Keratinocyte (primary cell): ENCODE data around the gene USP19. TPM values are rescaled to one million over a fixed set of nuclear protein-coding genes. Genes with fewer than 3 reads are reported as not detected.

Experiments used
- DNase-seq: peaks from one replicate; pipeline ENCODE4 v3.0.0-alpha.2; 2011; ENCODE audit warnings: low read depth, missing footprints, low spot score
- FAIRE-seq: peaks from 2 replicates; lab custom pipeline; 2011; peaks lifted over from hg19 to GRCh38; lab: Jason Lieb, UNC
- H2AFZ ChIP-seq: 2 replicates; pipeline ENCODE4 v1.6.0; 2012; ENCODE audit warnings: low read length, control low read depth, inconsistent platforms; ENCODE audit not compliant: control insufficient read depth
- H3K27ac ChIP-seq: 2 replicates; pipeline ENCODE4 v1.5.1; 2011; ENCODE audit warnings: low read length; ENCODE audit not compliant: control insufficient read depth, insufficient read depth
- H3K27me3 ChIP-seq: 3 replicates; pipeline ENCODE4 v1.6.0; 2011; ENCODE audit warnings: low read length; ENCODE audit not compliant: control insufficient read depth, insufficient read depth; ENCODE audit errors: extremely low read depth
- H3K36me3 ChIP-seq, 2 experiments: 2 replicates in 1 of 2; 3 replicates in 1 of 2; pipeline ENCODE4 v1.5.1; 2011; ENCODE audit warnings: low read length in 2 of 2, mild to moderate bottlenecking in 1 of 2; ENCODE audit not compliant: control insufficient read depth in 2 of 2, insufficient read depth in 2 of 2; ENCODE audit errors: extremely low read depth in 1 of 2
- H3K4me1 ChIP-seq: 3 replicates; pipeline ENCODE4 v1.5.1; 2011; ENCODE audit warnings: low read length; ENCODE audit not compliant: control insufficient read depth, insufficient read depth; ENCODE audit errors: extremely low read depth
- H3K4me2 ChIP-seq: 3 replicates; pipeline ENCODE4 v1.6.0; 2011; ENCODE audit warnings: low read depth, low read length; ENCODE audit not compliant: control insufficient read depth, insufficient read depth; ENCODE audit errors: extremely low read depth
- H3K4me3 ChIP-seq, 3 experiments: fragments of 200-600 bp in 1 of 3; sonication (generic) in 1 of 3; 2 replicates in 2 of 3; 3 replicates in 1 of 3; pipeline ENCODE4 v1.5.1; 2011 to 2016; ENCODE audit warnings: low read length in 3 of 3, mild to moderate bottlenecking in 3 of 3, control low read depth in 2 of 3, inconsistent platforms in 1 of 3, low read depth in 1 of 3, mixed read lengths in 1 of 3, mixed run types in 1 of 3, moderate library complexity in 1 of 3; ENCODE audit not compliant: control insufficient read depth in 2 of 3, insufficient read depth in 2 of 3; ENCODE audit errors: extremely low read depth in 1 of 3
- H3K79me2 ChIP-seq: 2 replicates; pipeline ENCODE4 v1.6.0; 2012; ENCODE audit warnings: low read length; ENCODE audit not compliant: control insufficient read depth, insufficient read depth
- H3K9ac ChIP-seq: 3 replicates; pipeline ENCODE4 v1.6.0; 2011; ENCODE audit warnings: low read length; ENCODE audit not compliant: control insufficient read depth, insufficient read depth; ENCODE audit errors: extremely low read depth
- H3K9me1 ChIP-seq: 3 replicates; pipeline ENCODE4 v1.6.0; 2011; ENCODE audit warnings: low read length; ENCODE audit not compliant: control insufficient read depth, insufficient read depth; ENCODE audit errors: extremely low read depth
- H3K9me3 ChIP-seq: 2 replicates; pipeline ENCODE4 v1.5.1; 2012; ENCODE audit warnings: low read depth, low read length; ENCODE audit not compliant: control insufficient read depth
- H4K20me1 ChIP-seq: 3 replicates; pipeline ENCODE4 v1.6.0; 2011; ENCODE audit warnings: low read length; ENCODE audit not compliant: control insufficient read depth, insufficient read depth; ENCODE audit errors: extremely low read depth
- CTCF ChIP-seq, 3 experiments: IDR thresholded peaks in 1 of 3; conservative IDR thresholded peaks in 1 of 3; optimal IDR thresholded peaks in 1 of 3; 2 replicates in 2 of 3; 3 replicates in 1 of 3; pipeline versions ENCODE3 to v1.5.1; 2011; ENCODE audit warnings: low read length in 3 of 3, mild to moderate bottlenecking in 3 of 3, moderate library complexity in 2 of 3, control low read depth in 1 of 3, inconsistent platforms in 1 of 3; ENCODE audit not compliant: insufficient read depth in 2 of 3; ENCODE audit errors: extremely low read depth in 1 of 3
- EZH2 ChIP-seq: IDR thresholded peaks from one replicate; pipeline ENCODE4 v1.6.1; 2012; ENCODE audit warnings: inconsistent platforms, mild to moderate bottlenecking, low read length, moderate library complexity
- dilution Hi-C: fragments of 300-500 bp; cut with MboI; formaldehyde crosslinking; loops from one replicate; pipeline ENCODE4 v1.7.0; 2020; ENCODE audit warnings: low sequenced_read_pairs; ENCODE audit not compliant: extremely low pct_ligation_motif_present
- polyA plus RNA-seq, 5 experiments: library from polyadenylated mRNA; depleted of rRNA in 3 of 5; stranded (reverse) in 3 of 5; stranded (forward) in 1 of 5; unstranded in 1 of 5; fragments of >200 nt; gene quantifications; 1 replicate in 1 of 5; 2 replicates in 3 of 5; 3 replicates in 1 of 5; pipeline versions ENCODE4 v1.2.1 to v1.2.3, GENCODE V29; 2011 to 2012; ENCODE audit warnings: missing spikeins in 2 of 5, low read depth in 1 of 5, low replicate concordance in 1 of 5

USP19 gene
- polyA plus RNA-seq, 1 donor (not counting 4 experiments of a cell fraction or from before 2014, with no cell fraction given), result 23.1 TPM

GRCh38 chr3:49158792-49159191, 38.2 kb upstream of the USP19 start:
- no peaks in the 10 kb centered on the region for H3K4me1 ChIP-seq
- H3K79me2 ChIP-seq, result peaks cover 12% of the 10 kb centered on the region
- no peaks in the 10 kb centered on the region for H3K9me1 ChIP-seq
- H3K9me3 ChIP-seq, result no peaks in the 10 kb centered on the region
- TF ChIP-seq CTCF (optimal IDR thresholded peaks at IDR 0.05 in 1 of 3, IDR thresholded peaks at IDR 0.05 in 1 of 3, conservative IDR thresholded peaks at IDR 0.05 in 1 of 3; ENCODE audit: extremely low read depth in 1 of 3, insufficient read depth in 2 of 3, low read length in 3 of 3), result no peak
- no peak for TF ChIP-seq EZH2
- H3K4me2 ChIP-seq, result no peak overlapping the region
- dilution Hi-C loops, result no loop called here
- H3K9ac ChIP-seq, result no peak overlapping the region
- H3K4me3 ChIP-seq, result no peak overlapping the region
- H3K27ac ChIP-seq, result no peak overlapping the region
- no peak for DNase-seq
- FAIRE-seq, result no peak
- H4K20me1 ChIP-seq, result no peaks in the 10 kb centered on the region
- peaks cover 7 to 15% of the 10 kb centered on the region in 2 experiments for H3K36me3 ChIP-seq
- H3K27me3 ChIP-seq, result no peaks in the 10 kb centered on the region
- no peak overlapping the region for H2AFZ ChIP-seq

GRCh38 chr3:49158103-49158709, 37.6 kb upstream of the USP19 start:
- no peak overlapping the region for H3K4me2 ChIP-seq
- no peak for DNase-seq
- no peak overlapping the region for H3K27ac ChIP-seq
- peaks cover 9% of the 10 kb centered on the region for H3K79me2 ChIP-seq
- dilution Hi-C loops, result no loop called here
- H3K9me1 ChIP-seq, result no peaks in the 10 kb centered on the region
- peak; percentile 36 to 68 (median 60) for TF ChIP-seq CTCF (optimal IDR thresholded peaks at IDR 0.05 in 1 of 3, IDR thresholded peaks at IDR 0.05 in 1 of 3, conservative IDR thresholded peaks at IDR 0.05 in 1 of 3; ENCODE audit: extremely low read depth in 1 of 3, insufficient read depth in 2 of 3, low read length in 3 of 3)
- no peak for TF ChIP-seq EZH2
- H3K9me3 ChIP-seq, result no peaks in the 10 kb centered on the region
- H3K4me3 ChIP-seq, result no peak overlapping the region
- H3K9ac ChIP-seq, result no peak overlapping the region
- no peaks in the 10 kb centered on the region for H4K20me1 ChIP-seq
- H2AFZ ChIP-seq, result no peak overlapping the region
- H3K4me1 ChIP-seq, result no peaks in the 10 kb centered on the region
- H3K36me3 ChIP-seq, result peaks cover 3 to 10% of the 10 kb centered on the region in 2 experiments
- no peak for FAIRE-seq
- no peaks in the 10 kb centered on the region for H3K27me3 ChIP-seq
